B cell (primary cell): ENCODE data around the gene STRN.

Experiments used
- CTCF ChIP-seq: fragments of 200-600 bp; IDR thresholded peaks from one replicate; pipeline ENCODE4 v1.8.0; 2022; ENCODE audit warnings: antibody characterized with exemption, mild to moderate bottlenecking
- EZH2 ChIP-seq: IDR thresholded peaks from 2 replicates; pipeline ENCODE4 v1.6.1; 2012; ENCODE audit warnings: borderline replicate concordance, low read depth, mild to moderate bottlenecking, moderate library complexity, low read length; ENCODE audit not compliant: insufficient read depth, poor library complexity, severe bottlenecking

- TF ChIP-seq CTCF, result no peak
- no peak for TF ChIP-seq EZH2
These were observed 55.3 kb downstream of the STRN start for GRCh38 chr2:36911012-36911411.
